Measurements from ENCODE around the gene SNCG.
"Not testable (repeated sequence)": the region's sequence is repeated elsewhere in the genome, so short reads cannot be mapped to it uniquely, and the experiment has no call there.

SNCG gene

DNA sequence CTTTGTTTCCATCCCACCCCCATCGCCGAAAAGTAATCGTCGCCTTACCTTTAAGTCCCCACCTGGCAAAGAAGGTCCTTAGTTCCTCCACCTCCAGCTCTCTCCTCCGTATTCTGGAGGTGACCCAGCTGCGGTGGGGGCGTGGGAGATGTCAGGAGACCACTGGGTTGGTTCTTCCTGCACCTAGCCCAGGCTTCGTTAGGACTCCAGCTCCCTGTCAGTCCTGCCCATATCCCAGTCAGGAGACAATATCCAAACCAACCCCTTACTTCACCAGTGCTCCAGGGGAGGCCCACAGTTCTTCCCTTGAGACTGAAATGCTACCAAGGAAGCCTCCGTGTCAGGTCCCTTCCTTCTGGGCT, 10.6 kb downstream of the SNCG start:
- intact Hi-C loops (cut with DNase I), result no loop called here
- peak in 4 of 42 donors; percentile 4 to 37 (median 18) for DNase-seq

DNA sequence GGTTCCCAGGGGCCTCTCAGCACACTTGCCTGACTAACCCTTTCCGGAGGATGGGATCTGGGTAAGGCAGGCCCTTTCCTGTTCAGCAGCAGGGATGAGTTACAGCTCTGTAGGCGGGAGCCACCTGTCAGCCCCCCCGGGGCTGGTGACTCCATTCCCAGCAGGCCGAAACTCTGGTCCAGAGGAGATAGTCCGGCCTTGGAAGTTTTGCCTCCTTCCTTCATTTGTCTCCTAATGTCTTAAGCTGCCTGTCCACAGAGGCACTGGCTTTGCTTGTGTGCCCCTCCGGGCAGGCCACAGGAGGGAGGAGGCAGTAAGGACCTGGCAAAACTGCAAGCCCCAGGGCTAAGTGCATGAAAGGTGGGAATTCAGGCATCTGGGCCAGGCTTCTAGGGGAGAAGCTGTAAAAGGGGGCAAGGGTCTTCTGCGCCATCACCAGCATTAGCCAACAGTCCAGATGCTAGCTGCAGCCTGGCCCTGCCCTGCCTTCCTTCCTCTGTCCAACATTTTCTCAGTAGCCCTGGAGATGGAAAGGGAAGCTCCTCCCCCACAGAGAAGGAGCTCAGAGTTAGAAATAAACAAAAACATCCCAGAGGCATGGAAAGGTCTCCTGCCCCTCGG, 11.1 kb downstream of the SNCG start:
- intact Hi-C loops (cut with DNase I), result no loop called here
- DNase-seq, result peak in 5 of 42 donors; percentile 7 to 40 (median 28)

DNA sequence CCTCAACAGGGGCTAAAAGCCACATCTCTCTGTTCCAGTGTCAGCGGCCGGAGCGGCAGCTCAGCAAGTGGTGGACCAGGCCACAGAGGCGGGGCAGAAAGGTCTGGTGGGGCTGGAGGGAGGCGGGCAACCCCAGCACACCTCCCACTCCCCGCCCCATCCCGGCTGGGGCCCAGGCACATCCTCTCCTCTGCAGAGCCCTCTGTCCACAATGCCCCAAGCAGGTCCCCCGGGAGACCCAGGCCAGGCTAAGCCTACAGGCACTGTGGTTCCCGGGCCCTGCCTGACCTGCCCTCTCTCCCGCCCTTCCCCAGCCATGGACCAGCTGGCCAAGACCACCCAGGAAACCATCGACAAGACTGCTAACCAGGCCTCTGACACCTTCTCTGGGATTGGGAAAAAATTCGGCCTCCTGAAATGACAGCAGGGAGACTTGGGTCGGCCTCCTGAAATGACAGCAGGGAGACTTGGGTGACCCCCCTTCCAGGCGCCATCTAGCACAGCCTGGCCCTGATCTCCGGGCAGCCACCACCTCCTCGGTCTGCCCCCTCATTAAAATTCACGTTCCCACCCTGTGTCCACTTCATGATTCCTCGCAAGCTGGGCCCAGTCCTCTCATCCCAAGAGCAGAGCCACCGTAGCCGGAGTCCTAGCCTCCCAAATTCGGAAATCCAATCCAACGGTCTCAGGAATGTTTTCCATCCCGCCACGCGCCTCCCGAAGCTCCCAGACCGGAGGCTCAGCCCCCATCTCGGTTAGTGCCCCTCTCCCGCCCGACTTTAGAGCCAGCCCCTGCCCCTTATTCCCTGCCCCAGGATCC, 12.0 kb downstream of the SNCG start:
- DNase-seq, result peak in 5 of 42 donors; percentile 18 to 48 (median 31)
- intact Hi-C loops (cut with DNase I), result no loop called here

DNA sequence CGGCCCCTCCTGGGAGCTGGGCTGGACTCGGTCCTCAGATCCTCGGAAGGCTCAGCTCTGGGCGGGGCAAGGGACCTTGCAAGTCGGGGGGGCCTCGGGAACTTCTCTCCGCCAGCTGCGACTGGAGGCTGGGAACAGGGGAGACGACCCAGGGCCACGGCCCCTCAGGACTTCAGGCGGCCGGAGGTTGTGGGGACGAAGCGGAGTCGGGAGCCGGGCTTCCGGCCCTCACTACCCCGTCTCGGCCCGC, 12.5 kb downstream of the SNCG start:
- intact Hi-C loops (cut with DNase I), result no loop called here
- DNase-seq, result no peak

DNA sequence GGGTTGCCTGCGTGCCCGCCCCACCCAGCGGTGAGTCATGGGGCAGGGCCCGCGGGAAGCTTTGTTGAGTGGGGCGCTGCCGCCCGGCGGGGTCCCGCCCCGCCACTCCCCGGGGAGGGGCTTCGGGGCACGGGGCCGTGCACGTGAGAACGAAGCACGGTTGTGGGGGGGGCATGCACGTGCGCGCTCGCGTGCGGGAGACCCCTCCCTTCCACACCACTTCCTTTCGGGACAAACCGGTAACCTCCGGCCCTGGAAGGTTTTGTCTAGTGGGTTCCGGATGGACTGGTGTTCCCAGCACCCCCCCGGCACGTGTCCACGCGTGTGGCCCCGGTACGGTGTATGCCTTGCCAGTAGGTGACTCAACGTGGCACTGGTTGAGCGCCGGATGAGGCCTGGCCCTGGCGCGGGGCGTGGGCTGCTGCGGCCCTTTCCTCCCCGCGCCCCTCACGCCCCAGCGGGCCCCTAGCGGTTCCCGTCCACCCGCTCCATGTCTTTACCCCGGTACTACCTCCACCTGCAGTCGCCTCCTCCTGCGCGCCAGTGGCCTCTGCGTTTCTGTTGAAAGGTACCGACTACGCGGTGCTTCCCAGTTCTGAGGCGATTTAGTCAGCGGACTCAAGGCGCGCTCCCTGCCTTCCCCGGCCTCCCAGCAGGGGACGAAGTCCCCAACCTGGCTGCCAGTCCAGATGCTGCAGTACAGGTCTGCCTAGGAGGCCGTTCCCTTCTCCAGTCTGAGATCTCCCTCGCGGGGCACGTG, 13.0 kb downstream of the SNCG start:
- peak in 39 of 42 donors; percentile 44 to 82 (median 66) for DNase-seq
- intact Hi-C loops (cut with DNase I), result no loop called here

DNA sequence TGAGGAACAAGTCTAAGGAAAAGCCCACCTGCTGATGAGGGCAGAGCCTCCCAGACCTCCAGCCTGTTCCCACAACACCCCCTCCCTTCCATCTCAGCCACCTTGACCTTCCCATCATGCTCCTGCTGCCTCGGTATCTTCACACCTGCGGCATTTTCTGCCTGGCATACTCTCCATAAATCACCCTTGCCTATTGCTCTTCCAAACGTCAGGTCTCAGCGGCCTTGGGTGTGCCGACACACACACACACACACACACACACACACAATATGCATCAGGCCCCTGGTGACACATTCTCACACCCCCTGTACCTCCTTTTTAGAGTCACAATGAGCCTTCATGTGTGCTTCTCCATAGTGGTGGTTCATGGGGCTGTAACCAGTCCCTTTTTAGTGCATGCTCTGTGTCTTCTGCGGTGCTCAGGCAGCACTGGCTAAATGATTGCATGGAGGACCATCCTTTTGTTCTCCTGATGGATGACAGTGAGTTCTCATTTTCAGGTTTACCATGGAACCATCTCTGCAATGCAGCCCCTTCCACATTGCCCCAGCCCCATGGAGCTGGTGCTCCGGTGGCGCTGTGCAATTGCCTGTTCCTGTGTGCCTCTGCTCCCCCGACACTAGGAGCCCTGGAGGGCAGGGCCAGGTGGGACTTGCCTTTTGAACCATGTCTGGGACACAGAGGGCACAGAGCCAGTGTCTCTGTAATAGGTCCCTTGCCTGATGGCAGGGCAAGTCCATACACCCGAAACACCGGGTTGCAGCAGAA, 14.4 kb downstream of the SNCG start:
- peak in 3 of 42 donors; percentile 14 to 35 (median 32) for DNase-seq
- intact Hi-C loops (cut with DNase I), result no loop called here

DNA sequence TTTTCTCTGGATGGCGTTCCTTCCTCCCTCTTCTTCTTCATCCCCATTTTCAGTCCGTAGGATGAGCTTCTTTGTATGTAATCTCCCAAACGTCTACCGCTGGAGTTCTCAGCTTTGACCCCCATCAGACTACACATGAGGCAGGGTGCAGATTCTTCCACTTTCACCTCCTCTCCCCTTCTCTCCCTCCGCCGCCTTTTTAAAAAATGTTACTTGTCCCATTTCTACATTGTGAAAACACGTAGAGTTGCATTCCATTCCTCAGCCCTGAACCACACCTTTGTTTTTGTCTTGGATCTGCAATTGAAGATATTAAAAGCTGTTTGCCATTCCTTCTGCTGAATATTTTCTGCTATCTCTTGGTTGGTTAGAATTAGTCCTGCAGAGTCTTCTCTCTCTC, 16.1 kb downstream of the SNCG start:
- peak in 2 of 42 donors; percentile 13 to 22 for DNase-seq
- intact Hi-C loops (cut with DNase I), result no loop called here

DNA sequence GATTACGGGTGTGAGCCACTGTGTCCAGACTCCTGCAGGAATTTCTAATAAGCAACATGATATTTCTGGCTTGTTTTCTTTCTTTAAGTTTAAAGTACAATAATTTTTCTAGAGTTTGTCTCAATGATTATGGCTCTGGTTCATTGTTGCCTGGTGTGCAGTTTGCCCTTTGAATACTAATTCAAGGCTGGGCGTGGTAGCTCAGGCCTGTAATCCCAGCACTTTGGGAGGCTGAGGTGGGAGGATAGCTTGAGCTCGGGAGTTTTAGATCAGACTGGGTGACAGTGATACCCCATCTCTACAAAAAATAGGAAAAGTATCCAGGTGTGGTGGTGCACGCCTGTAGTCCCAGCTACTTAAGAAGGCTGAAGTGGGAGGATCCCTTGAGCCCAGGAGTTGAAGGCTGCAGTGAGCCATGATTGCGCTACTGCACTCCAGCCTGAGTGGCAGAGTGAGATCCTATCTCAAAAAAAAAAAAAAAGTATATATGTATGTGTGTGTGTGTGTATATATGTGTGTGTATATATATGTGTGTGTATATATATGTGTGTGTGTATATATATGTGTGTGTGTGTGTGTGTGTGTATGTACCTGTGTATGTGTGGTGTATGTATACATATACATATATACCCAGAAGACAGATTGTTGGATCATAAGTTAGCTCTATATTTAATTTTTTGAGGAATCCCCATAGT, 18.1 kb downstream of the SNCG start:
- intact Hi-C loops (cut with DNase I), result no loop called here
- no peak for DNase-seq

DNA sequence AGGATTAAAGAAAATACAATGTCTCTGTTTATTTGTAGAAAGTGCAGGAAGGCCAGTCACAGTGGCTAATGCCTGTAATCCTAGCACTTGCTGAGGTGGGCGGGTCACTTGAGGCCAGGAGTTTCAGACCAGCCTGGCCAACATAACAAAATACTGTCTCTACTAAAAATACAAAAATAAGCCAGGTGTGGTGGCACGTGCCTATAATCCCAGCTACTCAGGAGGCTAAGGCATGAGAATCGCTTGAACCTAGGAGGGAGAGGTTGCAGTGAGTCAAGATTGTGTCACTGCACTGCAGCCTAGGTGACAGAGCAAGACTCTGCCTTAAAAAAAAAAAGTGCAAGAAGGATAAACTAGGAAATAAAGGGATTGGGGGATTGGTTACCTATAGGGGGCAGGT, 20.1 kb downstream of the SNCG start:
- DNase-seq; intact Hi-C loops (cut with DNase I): not testable (repeated sequence)

DNA sequence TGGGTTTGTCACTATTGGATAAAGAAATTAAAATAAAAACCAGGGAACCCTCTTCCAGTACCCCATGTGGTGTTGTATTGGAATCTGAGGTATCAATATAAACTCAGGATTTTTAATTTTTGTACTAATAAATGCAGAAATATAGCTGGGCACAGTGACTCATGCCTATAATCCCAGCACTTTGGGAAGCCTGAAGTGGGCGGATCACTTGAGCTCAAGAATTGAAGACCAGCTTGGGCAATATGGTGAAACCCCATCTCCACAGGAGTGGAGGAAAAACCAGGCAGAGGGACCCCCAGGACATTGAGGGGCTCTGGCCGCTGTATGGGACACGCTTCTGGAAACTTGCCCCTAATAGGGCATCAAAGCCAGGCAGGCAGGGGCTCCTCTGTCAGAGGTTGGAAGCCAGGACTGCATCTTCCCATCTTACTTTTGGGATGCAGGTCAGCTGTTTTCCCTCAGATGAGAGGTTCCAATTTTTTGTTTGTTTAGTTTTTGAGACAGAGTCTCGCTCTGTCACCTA, 21.0 kb downstream of the SNCG start:
- intact Hi-C loops (cut with DNase I), result no loop called here
- DNase-seq, result no peak

DNA sequence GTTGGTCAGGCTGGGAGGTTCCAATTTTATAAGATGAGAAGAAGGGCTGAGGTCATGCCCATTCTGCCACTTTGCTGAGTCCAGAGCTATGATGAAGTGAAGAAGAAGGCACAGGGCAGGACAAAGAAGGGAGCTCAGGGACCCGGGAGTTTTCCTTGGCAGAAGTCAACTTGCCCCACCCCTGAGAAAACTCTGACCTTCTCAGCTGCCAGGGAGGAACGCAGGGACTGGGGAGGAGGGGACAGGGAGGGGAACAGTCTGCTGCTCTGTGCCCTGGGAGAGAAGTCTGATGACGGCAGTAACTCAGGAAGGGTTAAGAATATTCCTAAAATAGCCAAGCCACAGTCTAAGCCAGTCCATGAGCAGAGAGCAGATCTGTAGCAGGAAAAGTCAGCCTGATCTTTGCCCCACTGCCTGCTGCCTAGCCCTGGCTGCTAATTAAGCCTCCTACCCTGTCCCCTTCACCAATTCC, 21.6 kb downstream of the SNCG start:
- no peak for DNase-seq
- intact Hi-C loops (cut with DNase I), result no loop called here

DNA sequence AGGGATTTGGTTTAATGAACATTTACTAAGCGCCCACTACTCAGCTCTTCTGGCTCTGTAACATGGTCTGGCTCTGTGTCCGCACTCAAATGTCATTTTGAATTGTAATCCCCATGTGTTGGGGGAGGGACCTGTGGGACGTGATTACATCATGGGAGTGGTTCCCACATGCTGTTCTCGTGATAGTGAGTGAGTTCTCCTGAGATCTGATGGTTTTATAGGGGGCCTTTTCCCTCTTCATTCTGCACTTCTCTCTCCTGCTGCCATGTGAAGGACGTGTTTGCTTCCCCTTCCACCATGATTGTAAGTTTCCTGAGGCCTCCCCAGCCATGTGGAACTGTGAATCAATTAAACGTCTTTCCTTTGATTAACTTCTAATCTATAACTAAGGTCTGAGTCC, 22.6 kb downstream of the SNCG start:
- DNase-seq; intact Hi-C loops (cut with DNase I): not testable (repeated sequence)

DNA sequence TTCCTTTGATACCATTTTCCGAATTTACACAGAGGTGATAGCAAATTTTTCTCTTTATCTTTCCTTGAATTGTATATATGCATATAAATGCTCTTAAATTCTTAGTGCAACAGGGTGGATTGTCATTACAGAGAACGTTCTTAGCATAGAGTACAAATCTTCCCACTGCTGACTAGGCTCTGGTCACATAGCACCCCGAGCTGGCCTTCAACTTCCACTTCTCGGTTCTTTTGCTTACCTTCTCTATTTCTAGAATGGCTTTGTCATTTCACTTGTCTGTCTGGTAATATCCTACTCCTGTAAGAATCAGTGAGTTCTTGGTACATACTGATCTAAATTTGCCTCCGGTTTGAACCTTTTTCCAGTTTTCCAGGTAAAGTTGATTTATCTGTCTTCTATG, 23.3 kb downstream of the SNCG start:
- no peak for DNase-seq
- intact Hi-C loops (cut with DNase I), result no loop called here

DNA sequence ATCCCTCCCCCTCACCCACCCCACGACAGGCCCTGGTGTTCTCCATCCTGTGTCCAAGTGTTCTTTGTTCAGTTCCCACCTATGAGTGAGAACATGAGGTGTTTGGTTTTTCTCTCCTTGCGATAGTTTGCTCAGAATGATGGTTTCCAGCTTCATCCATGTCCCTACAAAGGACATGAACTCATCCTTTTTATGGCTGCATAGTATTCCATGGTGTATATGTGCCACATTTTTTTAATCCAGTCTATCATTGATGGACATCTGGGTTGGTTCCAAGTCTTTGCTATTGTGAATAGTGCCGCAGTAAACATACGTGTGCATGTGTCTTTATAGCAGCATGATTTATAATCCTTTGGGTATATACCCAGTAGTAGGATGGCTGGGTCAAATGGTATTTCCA, 26.1 kb downstream of the SNCG start:
- DNase-seq; intact Hi-C loops (cut with DNase I): not testable (repeated sequence)

DNA sequence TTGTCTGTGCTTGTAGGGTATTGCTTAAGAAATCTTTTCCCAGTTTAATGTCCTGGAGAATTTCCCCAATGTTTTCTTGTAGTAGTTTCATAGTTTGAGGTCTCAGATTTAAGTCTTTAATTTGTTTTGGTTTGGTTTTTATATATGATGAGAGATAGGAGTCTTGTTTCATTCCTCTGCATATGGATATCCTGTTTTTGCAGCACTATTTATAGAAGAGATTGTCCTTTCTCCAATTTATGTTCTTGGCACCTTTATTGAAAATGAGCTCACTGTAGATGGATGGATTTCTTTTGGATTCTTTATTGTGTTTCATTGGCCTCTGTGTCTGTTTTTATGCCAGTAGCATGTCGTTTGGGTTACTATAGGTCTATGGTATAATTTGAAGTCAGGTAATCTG, 30.1 kb downstream of the SNCG start:
- DNase-seq, result no peak
- intact Hi-C loops (cut with DNase I), result no loop called here

DNA sequence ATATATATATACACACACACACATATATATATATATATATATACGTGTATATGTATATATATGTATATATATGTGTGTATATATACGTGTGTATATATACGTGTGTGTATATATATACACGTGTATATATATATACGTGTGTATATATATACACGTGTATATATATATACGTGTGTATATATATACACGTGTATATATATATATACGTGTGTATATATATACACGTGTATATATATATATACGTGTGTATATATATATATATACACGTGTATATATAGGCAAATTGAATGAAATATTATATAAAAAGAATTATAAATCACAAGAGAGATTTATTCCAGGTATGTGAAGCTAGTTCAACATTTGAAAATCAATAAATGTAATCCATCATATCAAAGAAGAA, 33.0 kb downstream of the SNCG start:
- DNase-seq; intact Hi-C loops (cut with DNase I): not testable (repeated sequence)

DNA sequence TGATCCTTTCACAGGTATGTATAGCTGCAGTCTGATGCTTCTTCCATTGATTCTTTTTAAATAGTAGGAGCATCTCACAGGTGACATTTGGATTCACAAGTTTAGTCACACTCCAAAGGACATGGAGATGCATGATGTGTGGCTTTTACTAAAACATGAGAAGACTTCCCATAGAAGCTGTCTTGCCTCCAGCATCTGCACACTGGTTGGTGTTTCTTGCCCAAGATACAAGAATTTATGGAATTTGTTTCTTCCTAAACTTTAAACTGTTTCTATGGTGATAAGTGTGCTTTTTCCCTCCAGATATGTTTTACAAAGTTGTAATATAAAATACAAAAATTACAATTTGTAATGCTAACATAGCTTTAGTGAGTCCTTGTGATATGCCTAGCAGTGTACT, 34.1 kb downstream of the SNCG start:
- intact Hi-C loops (cut with DNase I), result no loop called here
- DNase-seq, result no peak

DNA sequence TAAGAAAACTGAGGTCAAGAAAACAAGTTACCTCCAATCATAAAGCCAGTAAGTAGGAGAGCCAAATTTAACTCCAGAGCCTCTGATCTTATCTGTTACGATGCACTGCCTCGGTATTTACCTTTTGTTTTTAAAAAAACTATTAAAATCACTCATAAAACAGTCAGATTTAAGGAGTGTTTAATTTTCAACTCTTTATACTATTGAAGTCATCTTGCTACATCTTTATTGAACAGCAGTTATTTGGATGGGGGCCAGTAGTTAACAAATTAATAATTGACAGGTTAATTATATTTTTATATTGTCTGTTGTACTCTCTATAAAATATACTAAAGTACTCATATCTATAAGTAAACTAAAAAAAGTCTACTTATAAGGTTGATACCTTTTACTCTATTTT, 34.5 kb downstream of the SNCG start:
- intact Hi-C loops (cut with DNase I), result no loop called here
- DNase-seq, result no peak
